ENCODE measurements around the gene MDN1.

Gene MDN1

DNA sequence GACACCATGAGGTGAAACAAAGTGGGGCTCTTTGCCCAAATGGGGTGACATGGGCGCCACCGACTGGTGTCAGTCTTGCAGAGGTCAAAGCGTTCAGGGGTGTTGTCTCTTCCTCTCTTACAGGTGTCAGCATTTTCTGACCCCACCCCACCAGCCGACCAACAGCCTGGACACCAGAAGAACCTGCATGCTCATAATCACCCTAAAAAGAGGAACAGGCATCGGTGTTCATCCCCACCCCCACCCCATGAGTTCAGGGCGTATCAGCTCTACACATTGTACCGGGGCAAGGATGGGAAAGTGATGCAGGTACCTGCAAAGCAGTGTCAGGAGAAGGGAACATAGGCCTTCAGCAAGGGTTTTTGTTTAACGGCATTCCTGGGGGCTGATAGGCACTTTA, 195.8 kb downstream of the MDN1 start:
- no peak for TF ChIP-seq CTCF (IDR thresholded peaks at IDR 0.05; ENCODE audit: poor library complexity, severe bottlenecking)

GRCh38 chr6:89619567-89619966, 200.0 kb downstream of the MDN1 start:
- Histone ChIP-seq H3K4me1 (ENCODE audit: insufficient read depth, poor library complexity, severe bottlenecking) (no peaks in the 10 kb centered on the region), H3K9me3 (ENCODE audit: severe bottlenecking) (no peaks in the 10 kb centered on the region), H3K27me3 (ENCODE audit: insufficient read depth, poor library complexity, severe bottlenecking) (no peaks in the 10 kb centered on the region), H3K27ac (ENCODE audit: poor library complexity, severe bottlenecking) (no peak overlapping the region), H3K4me3 (ENCODE audit: severe bottlenecking) (no peak overlapping the region), H3K36me3 (ENCODE audit: low read depth) (no peaks in the 10 kb centered on the region)
- DNase-seq (ENCODE audit: low spot score) (no peak), ATAC-seq (ENCODE audit: low read depth) (no peak)
- TF ChIP-seq CTCF (IDR thresholded peaks at IDR 0.05; ENCODE audit: poor library complexity, severe bottlenecking) = no peak

More for the DNA sequence above, 195.8 kb downstream of the MDN1 start:
- Histone ChIP-seq H3K27ac (ENCODE audit: poor library complexity, severe bottlenecking) (no peak overlapping the region), H3K4me1 (ENCODE audit: insufficient read depth, poor library complexity, severe bottlenecking) (no peaks in the 10 kb centered on the region), H3K36me3 (ENCODE audit: low read depth) (no peaks in the 10 kb centered on the region), H3K27me3 (ENCODE audit: insufficient read depth, poor library complexity, severe bottlenecking) (no peaks in the 10 kb centered on the region), H3K9me3 (ENCODE audit: severe bottlenecking) (no peaks in the 10 kb centered on the region), H3K4me3 (ENCODE audit: severe bottlenecking) (no peak overlapping the region)
- ATAC-seq (ENCODE audit: low read depth) (no peak), DNase-seq (ENCODE audit: low spot score) (no peak)

GRCh38 chr6:89618026-89618425, 201.6 kb downstream of the MDN1 start:
- H3K27me3 ChIP-seq (ENCODE audit: insufficient read depth, poor library complexity, severe bottlenecking) = no peaks in the 10 kb centered on the region
- no peak overlapping the region for H3K4me3 ChIP-seq (ENCODE audit: severe bottlenecking)
- no peak for DNase-seq (ENCODE audit: low spot score)
- no peaks in the 10 kb centered on the region for H3K4me1 ChIP-seq (ENCODE audit: insufficient read depth, poor library complexity, severe bottlenecking)
- H3K36me3 ChIP-seq (ENCODE audit: low read depth) = no peaks in the 10 kb centered on the region
- no peak for ATAC-seq (ENCODE audit: low read depth)
- H3K9me3 ChIP-seq (ENCODE audit: severe bottlenecking) = no peaks in the 10 kb centered on the region
- no peak overlapping the region for H3K27ac ChIP-seq (ENCODE audit: poor library complexity, severe bottlenecking)
- no peak for TF ChIP-seq CTCF (IDR thresholded peaks at IDR 0.05; ENCODE audit: poor library complexity, severe bottlenecking)

GRCh38 chr6:89616531-89616930, 203.1 kb downstream of the MDN1 start:
- TF ChIP-seq CTCF (IDR thresholded peaks at IDR 0.05; ENCODE audit: poor library complexity, severe bottlenecking) = no peak
- DNase-seq (ENCODE audit: low spot score) = no peak
- no peaks in the 10 kb centered on the region for H3K36me3 ChIP-seq (ENCODE audit: low read depth)

GRCh38 chr6:89615882-89616281, 203.7 kb downstream of the MDN1 start:
- no peaks in the 10 kb centered on the region for H3K27me3 ChIP-seq (ENCODE audit: insufficient read depth, poor library complexity, severe bottlenecking)
- no peak for TF ChIP-seq CTCF (IDR thresholded peaks at IDR 0.05; ENCODE audit: poor library complexity, severe bottlenecking)
- H3K4me1 ChIP-seq (ENCODE audit: insufficient read depth, poor library complexity, severe bottlenecking) = no peaks in the 10 kb centered on the region
- H3K36me3 ChIP-seq (ENCODE audit: low read depth) = no peaks in the 10 kb centered on the region
- ATAC-seq (ENCODE audit: low read depth) (no peak), DNase-seq (ENCODE audit: low spot score) (no peak)
- no peak overlapping the region for H3K4me3 ChIP-seq (ENCODE audit: severe bottlenecking)
- H3K27ac ChIP-seq (ENCODE audit: poor library complexity, severe bottlenecking) = no peak overlapping the region
- H3K9me3 ChIP-seq (ENCODE audit: severe bottlenecking) = no peaks in the 10 kb centered on the region

More at GRCh38 chr6:89616531-89616930, 203.1 kb downstream of the MDN1 start:
- Histone ChIP-seq H3K27ac (ENCODE audit: poor library complexity, severe bottlenecking) (no peak overlapping the region), H3K27me3 (ENCODE audit: insufficient read depth, poor library complexity, severe bottlenecking) (no peaks in the 10 kb centered on the region), H3K4me3 (ENCODE audit: severe bottlenecking) (no peak overlapping the region), H3K4me1 (ENCODE audit: insufficient read depth, poor library complexity, severe bottlenecking) (no peaks in the 10 kb centered on the region), H3K9me3 (ENCODE audit: severe bottlenecking) (no peaks in the 10 kb centered on the region)
- ATAC-seq (ENCODE audit: low read depth) = no peak
